ENCODE results near the gene STUB1.
A peak's percentile ranks its signal among the peaks of the same experiment; 100 is the strongest.

The STUB1 gene

DNA sequence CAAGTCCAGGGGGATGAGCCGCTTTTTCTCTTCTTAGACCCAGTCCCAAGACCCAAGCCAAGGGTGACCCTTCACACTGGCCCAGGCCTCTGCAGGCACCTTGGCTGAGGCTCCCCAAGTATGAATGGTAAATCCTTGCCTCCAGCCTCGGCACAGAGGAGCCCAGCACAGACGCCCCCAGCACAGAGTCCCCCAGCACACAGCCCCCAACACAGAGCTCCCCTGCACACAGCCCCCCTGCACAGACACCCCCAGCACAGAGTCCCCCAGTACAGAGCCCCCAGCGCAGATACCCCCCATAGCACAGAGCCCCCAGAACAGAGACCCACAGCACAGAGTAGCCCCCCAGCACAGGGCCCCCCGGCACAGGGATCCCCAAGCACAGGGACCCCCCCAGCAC is 39.6 kb upstream of the STUB1 start:
- DNase-seq (ENCODE audit: low read depth): no peak
- TF ChIP-seq, protein P1, sequence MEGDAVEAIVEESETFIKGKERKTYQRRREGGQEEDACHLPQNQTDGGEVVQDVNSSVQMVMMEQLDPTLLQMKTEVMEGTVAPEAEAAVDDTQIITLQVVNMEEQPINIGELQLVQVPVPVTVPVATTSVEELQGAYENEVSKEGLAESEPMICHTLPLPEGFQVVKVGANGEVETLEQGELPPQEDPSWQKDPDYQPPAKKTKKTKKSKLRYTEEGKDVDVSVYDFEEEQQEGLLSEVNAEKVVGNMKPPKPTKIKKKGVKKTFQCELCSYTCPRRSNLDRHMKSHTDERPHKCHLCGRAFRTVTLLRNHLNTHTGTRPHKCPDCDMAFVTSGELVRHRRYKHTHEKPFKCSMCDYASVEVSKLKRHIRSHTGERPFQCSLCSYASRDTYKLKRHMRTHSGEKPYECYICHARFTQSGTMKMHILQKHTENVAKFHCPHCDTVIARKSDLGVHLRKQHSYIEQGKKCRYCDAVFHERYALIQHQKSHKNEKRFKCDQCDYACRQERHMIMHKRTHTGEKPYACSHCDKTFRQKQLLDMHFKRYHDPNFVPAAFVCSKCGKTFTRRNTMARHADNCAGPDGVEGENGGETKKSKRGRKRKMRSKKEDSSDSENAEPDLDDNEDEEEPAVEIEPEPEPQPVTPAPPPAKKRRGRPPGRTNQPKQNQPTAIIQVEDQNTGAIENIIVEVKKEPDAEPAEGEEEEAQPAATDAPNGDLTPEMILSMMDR (conservative IDR thresholded peaks at IDR 0.05; ENCODE audit: low read depth, low read length): no peak
- H3K4me3 ChIP-seq (ENCODE audit: low read depth, low read length): no peak overlapping the region

DNA sequence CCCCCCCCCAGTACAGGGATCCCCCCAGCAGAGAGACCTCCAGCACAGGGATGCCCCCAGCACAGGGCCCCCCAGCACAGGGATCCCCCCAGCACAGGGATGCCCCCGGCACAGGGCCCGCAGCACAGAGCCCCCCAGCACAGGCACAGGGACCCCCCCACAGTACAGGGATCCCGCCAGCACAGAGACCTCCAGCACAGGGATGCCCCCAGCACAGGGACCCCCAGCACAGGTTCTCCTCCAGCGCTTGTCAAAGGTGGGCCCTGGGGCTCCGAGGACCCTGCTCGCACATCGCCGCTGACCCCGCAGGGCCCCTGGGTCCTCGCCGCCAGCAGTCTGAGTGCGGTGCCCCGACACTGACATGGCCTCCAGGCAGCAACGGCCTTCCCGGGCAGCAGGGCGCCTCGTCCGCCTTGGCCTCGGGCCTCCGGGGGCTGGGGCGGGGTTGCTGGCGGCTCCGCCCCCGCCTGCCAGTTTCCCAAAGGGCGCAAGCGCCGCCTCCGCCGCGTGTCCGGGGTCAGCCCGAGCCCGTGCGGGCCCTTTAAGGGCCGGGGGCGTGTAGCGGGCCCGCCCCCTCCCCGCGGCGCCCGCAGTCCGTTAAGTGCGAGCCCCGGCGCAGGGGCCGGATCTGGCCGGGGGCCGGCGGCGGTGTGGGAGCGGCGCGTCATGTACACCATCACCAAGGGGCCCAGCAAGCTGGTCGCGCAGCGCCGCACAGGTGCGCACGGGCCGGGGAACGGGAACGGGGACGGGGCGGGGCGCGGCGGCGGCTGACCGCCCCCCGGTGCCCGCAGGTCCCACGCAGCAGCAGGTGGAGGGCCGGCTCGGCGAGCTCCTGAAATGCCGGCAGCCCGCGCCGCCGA is 38.7 kb upstream of the STUB1 start, which contains the start of gene MCRIP2:
Gene MCRIP2 (plus strand): TSS at position 503 of the 863 bp plus-strand sequence. CDS start 164 bp downstream, at position 667.
- peak; percentile 47 for DNase-seq (ENCODE audit: low read depth)
- H3K4me3 ChIP-seq (ENCODE audit: low read depth, low read length): peak within 1 kb of the TSS; percentile 59
- TF ChIP-seq, protein P1 (conservative IDR thresholded peaks at IDR 0.05; ENCODE audit: low read depth, low read length): no peak

DNA sequence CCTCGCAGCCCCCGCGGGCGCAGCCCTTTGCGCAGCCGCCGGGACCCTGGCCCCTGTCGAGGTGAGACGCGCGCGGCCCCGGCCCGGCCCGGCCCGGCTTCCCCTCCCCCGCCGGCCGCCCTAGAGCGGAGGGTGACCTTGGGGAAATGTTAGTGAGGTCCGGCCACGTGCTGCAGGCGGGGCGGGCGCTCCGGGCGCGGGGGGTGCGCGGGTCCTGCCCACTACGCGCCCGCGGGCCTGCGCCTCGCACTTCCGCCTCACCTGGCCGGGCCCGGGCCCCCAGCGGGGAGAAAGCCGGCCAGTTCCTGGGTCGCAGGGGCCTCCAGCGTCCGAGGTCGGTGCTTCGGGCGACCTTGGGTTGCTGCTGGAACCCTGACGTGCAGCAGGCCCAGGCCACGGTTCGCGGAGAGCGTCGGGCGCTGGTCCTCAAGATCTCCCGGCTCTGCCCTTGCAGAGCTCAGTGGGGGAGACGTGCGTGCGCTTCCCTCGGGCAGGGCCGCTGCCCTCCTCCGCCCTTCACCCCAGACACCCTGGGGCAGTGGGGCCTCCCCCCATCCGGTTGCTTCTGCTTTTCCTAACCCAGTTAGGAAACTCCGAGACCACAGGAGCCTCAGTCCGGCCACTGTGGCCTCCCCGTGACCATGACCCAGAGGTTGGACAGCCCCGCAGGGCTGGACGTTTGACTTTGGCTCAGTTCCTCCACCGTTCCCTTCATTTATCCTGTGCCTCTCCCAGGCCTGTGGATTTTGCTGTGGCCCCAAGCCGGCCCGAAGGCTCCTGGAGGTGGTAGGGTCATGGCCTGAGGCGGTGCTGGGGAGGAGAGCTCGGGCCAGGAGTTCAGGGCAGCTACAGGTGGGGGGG is 37.8 kb upstream of the STUB1 start:
- DNase-seq (ENCODE audit: low read depth): no peak
- TF ChIP-seq, protein P1 (conservative IDR thresholded peaks at IDR 0.05; ENCODE audit: low read depth, low read length): no peak
- H3K4me3 ChIP-seq (ENCODE audit: low read depth, low read length): peak overlapping the region; percentile 59

DNA sequence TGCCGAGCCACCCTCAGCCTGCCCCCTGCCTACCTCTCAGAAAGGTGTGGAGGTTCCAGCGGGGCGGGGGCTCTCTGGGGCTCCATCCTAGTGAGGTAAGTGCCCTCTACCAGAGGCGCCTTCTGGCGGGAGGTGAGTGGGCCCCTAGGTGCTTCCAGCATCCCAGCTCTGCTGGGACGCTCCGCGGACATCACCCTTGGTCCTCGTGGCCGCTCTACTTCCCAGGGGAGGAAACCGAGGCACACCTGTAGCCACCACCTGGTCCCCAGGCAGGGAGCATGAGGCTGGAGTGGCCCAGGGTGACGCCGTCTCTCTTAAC is 37.2 kb upstream of the STUB1 start:
- TF ChIP-seq, protein P1 (conservative IDR thresholded peaks at IDR 0.05; ENCODE audit: low read depth, low read length): no peak
- no peak for DNase-seq (ENCODE audit: low read depth)
- H3K4me3 ChIP-seq (ENCODE audit: low read depth, low read length): no peak overlapping the region

DNA sequence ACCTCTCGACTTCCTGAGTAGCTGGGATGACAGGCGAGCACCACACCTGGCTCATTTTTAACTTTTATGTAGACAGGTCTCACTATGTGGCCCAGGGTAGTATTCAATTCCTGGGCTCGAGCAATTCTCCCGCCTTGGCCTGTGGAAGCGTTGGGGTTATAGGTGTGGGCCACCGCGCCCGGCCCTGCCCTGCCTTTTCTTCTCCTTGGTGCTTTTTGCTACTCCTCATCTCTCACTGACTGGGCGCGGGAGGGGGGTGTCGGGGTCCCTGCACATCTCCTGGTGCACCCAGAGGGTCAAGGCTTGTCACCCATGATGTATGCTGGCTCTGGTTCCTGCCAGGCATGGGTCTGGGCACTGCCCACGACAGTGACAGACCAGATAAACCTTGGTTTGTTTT is 35.7 kb upstream of the STUB1 start:
- DNase-seq (ENCODE audit: low read depth): no peak
- TF ChIP-seq, protein P1 (conservative IDR thresholded peaks at IDR 0.05; ENCODE audit: low read depth, low read length): no peak
- no peak overlapping the region for H3K4me3 ChIP-seq (ENCODE audit: low read depth, low read length)

DNA sequence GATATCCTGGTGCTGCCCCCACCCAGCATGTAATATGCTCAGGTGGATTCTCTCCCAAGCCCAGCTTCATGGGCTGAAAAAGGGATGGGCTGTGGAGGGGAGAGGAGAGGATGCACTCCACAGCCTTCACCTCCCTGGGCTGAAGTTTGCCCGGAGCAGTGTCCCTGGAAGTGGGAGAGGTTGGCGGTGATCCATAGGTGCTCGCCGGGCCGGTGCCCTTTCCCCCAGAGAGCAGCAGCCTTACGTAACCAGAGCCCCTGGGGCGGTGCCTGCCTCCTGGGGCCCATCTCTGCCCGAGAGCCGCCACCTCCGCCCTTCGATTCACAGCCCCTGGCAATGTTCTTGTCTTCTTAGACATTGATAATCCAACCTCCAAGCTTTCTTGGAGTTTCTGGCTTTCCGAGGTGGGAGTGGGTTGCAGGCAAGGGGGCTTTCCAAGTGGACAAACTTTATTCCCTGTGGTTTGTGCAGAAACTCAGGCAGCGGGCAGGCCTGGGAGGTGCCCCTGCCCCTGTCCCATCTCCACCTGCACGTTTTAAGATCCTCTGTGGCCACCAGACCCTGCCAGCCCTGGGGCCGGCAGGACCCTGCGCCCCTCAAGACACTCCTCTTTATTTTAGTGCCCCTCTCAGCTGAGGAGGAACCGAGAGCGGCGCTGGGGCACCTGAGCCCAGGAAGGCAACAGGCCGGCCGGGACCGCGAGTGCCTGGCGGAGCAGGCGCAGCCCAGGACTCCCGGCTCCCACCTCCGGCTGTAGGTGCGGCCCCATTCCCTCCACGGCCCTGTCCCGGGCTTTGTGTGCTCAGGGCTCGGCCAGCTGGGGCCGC is 34.1 kb upstream of the STUB1 start:
- H3K4me3 ChIP-seq (ENCODE audit: low read depth, low read length): no peak overlapping the region
- TF ChIP-seq, protein P1 (conservative IDR thresholded peaks at IDR 0.05; ENCODE audit: low read depth, low read length): no peak
- no peak for DNase-seq (ENCODE audit: low read depth)
